Hippocampal formation (tissue), 2 donors: Measurements from ENCODE around the gene LARP4.
"Not testable (repeated sequence)": the region's sequence is repeated elsewhere in the genome, so short reads cannot be mapped to it uniquely, and the experiment has no call there.

Source experiments
- DNase-seq, 2 donors: peaks; one replicate each; lab custom pipeline; 2025; lab: John Stamatoyannopoulos, UW

Gene LARP4

GRCh38 chr12:50482571-50482970 lies 81.9 kb downstream of the LARP4 start:
- DNase-seq: no peak

- DNase-seq: no peak
These were observed 82.8 kb downstream of the LARP4 start for GRCh38 chr12:50483488-50483887.

- DNase-seq: no peak
These were observed 88.1 kb downstream of the LARP4 start for GRCh38 chr12:50488801-50489200.

- DNase-seq: not testable (repeated sequence)
These were observed 97.4 kb downstream of the LARP4 start for GRCh38 chr12:50498119-50498518.

- DNase-seq: peak; percentile 86 to 91
These were observed 104.4 kb downstream of the LARP4 start, which contains the start of gene DIP2B for GRCh38 chr12:50504798-50505674. DIP2B (plus strand) TSS chr12:50504985; CDS start chr12:50505141, 156 bp downstream.

GRCh38 chr12:50505675-50506530 lies 105.2 kb downstream of the LARP4 start:
- DNase-seq: peak; percentile 78 to 94

GRCh38 chr12:50506753-50507473 lies 106.2 kb downstream of the LARP4 start:
- DNase-seq: peak in 1 of 2 donors; percentile 48

- DNase-seq: no peak
These were observed 106.8 kb downstream of the LARP4 start for GRCh38 chr12:50507474-50507838.

- no peak for DNase-seq
These were observed 107.2 kb downstream of the LARP4 start for GRCh38 chr12:50507930-50508329.

- no peak for DNase-seq
These were observed 107.7 kb downstream of the LARP4 start for GRCh38 chr12:50508414-50508813.

- DNase-seq: no peak
These were observed 108.4 kb downstream of the LARP4 start for GRCh38 chr12:50508970-50509663.

GRCh38 chr12:50514526-50515276 lies 114.0 kb downstream of the LARP4 start:
- no peak for DNase-seq

- no peak for DNase-seq
These were observed 114.9 kb downstream of the LARP4 start for GRCh38 chr12:50515587-50515986.

- DNase-seq: no peak
These were observed 116.8 kb downstream of the LARP4 start for GRCh38 chr12:50517421-50518048.

GRCh38 chr12:50518090-50518489 lies 117.4 kb downstream of the LARP4 start:
- no peak for DNase-seq

GRCh38 chr12:50519353-50519752 lies 118.7 kb downstream of the LARP4 start:
- DNase-seq: no peak

- peak in 1 of 2 donors; percentile 39 for DNase-seq
These were observed 119.9 kb downstream of the LARP4 start for GRCh38 chr12:50520416-50521207.

GRCh38 chr12:50521781-50522180 lies 121.1 kb downstream of the LARP4 start:
- DNase-seq: not testable (repeated sequence)

- no peak for DNase-seq
These were observed 123.1 kb downstream of the LARP4 start for GRCh38 chr12:50523772-50524171.
